IPS-11a (cell line): ENCODE measurements around the gene S100A3.
"Not testable (repeated sequence)": the region's sequence is repeated elsewhere in the genome, so short reads cannot be mapped to it uniquely, and the experiment has no call there.

Experiments
- H3K4me3 ChIP-seq: one replicate; pipeline ENCODE4 v1.5.1; 2013; ENCODE audit warnings: low read depth, low read length, control low read depth

The S100A3 gene

GRCh38 chr1:153548722-153549688 is at the start of gene S100A3:
Gene S100A3, minus strand, starts transcription at chr1:153549258. Its CDS starts 773 bp downstream, at chr1:153548485.
- H3K4me3 ChIP-seq: no peak within 1 kb of the TSS

- H3K4me3 ChIP-seq: no peak overlapping the region
These were observed 49.5 kb upstream of the S100A3 start for GRCh38 chr1:153598309-153599172.

GRCh38 chr1:153597206-153597605 is 48.1 kb upstream of the S100A3 start:
- no peak overlapping the region for H3K4me3 ChIP-seq

GRCh38 chr1:153592748-153593147 is 43.7 kb upstream of the S100A3 start:
- no peak overlapping the region for H3K4me3 ChIP-seq

- no peak overlapping the region for H3K4me3 ChIP-seq
These were observed 39.4 kb upstream of the S100A3 start for GRCh38 chr1:153588482-153588881.

- not testable (repeated sequence) for H3K4me3 ChIP-seq
These were observed 39.0 kb upstream of the S100A3 start for GRCh38 chr1:153588033-153588432.

GRCh38 chr1:153587314-153587713 is 38.3 kb upstream of the S100A3 start:
- H3K4me3 ChIP-seq: no peak overlapping the region

GRCh38 chr1:153586347-153586746 is 37.3 kb upstream of the S100A3 start:
- H3K4me3 ChIP-seq: no peak overlapping the region

GRCh38 chr1:153585006-153585405 is 35.9 kb upstream of the S100A3 start:
- no peak overlapping the region for H3K4me3 ChIP-seq

GRCh38 chr1:153583976-153584375 is 34.9 kb upstream of the S100A3 start:
- H3K4me3 ChIP-seq: no peak overlapping the region

- H3K4me3 ChIP-seq: not testable (repeated sequence)
These were observed 34.5 kb upstream of the S100A3 start for GRCh38 chr1:153583514-153583913.

GRCh38 chr1:153582836-153583235 is 33.8 kb upstream of the S100A3 start:
- H3K4me3 ChIP-seq: not testable (repeated sequence)

- H3K4me3 ChIP-seq: no peak overlapping the region
These were observed 29.9 kb upstream of the S100A3 start for GRCh38 chr1:153578936-153579335.

- no peak overlapping the region for H3K4me3 ChIP-seq
These were observed 29.4 kb upstream of the S100A3 start for GRCh38 chr1:153578490-153578889.

GRCh38 chr1:153577624-153578051 is 28.6 kb upstream of the S100A3 start:
- no peak overlapping the region for H3K4me3 ChIP-seq

- H3K4me3 ChIP-seq: no peak overlapping the region
These were observed 28.1 kb upstream of the S100A3 start for GRCh38 chr1:153577138-153577537.

GRCh38 chr1:153575497-153575896 is 26.4 kb upstream of the S100A3 start:
- H3K4me3 ChIP-seq: not testable (repeated sequence)

- H3K4me3 ChIP-seq: not testable (repeated sequence)
These were observed 26.0 kb upstream of the S100A3 start for GRCh38 chr1:153575081-153575491.

GRCh38 chr1:153573351-153573750 is 24.3 kb upstream of the S100A3 start:
- H3K4me3 ChIP-seq: no peak overlapping the region

- H3K4me3 ChIP-seq: no peak overlapping the region
These were observed 23.5 kb upstream of the S100A3 start for GRCh38 chr1:153572569-153573015.

GRCh38 chr1:153571706-153572105 is 22.6 kb upstream of the S100A3 start:
- H3K4me3 ChIP-seq: no peak overlapping the region
